K562 (cell line): ENCODE measurements around the gene ADORA2A.

ENCODE experiments used
- CEBPZ ChIP-seq: fragments of 150-350 bp; IDR thresholded peaks from 2 replicates; pipeline ENCODE4 v1.6.1; 2014; ENCODE audit warnings: low read depth, mild to moderate bottlenecking, low read length, borderline replicate concordance
- ESRRA ChIP-seq: fragments of 450-650 bp; IDR thresholded peaks from 2 replicates; pipeline ENCODE4 v1.6.1; 2014; ENCODE audit warnings: low read depth, mild to moderate bottlenecking, moderate library complexity, borderline replicate concordance
- GTF2F1 ChIP-seq: IDR thresholded peaks from 2 replicates; pipeline ENCODE4 v1.6.1; 2011; ENCODE audit warnings: low read depth, low read length, improper control_type of control experiment
- HDAC2 ChIP-seq: fragments of 450-650 bp; IDR thresholded peaks from 2 replicates; pipeline ENCODE4 v1.6.1; 2016; ENCODE audit warnings: mild to moderate bottlenecking
- MYBL2 ChIP-seq, 2 experiments: fragments of 450-650 bp in 1 of 2; sonication (generic) in 1 of 2; formaldehyde crosslinking in 1 of 2; IDR thresholded peaks; 2 replicates each; pipeline versions ENCODE4 v1.6.1 to v1.8.1; 2017 to 2022; ENCODE audit warnings: borderline replicate concordance in 1 of 2, inconsistent platforms in 1 of 2, low read depth in 1 of 2, mild to moderate bottlenecking in 1 of 2, missing genetic modification reagents in 1 of 2, moderate library complexity in 1 of 2
- RBBP5 ChIP-seq: fragments of 200-600 bp; sonication (generic); IDR thresholded peaks from 2 replicates; pipeline ENCODE4 v1.6.1; 2012; ENCODE audit warnings: borderline replicate concordance, mild to moderate bottlenecking, low read length, control low read depth, inconsistent platforms; ENCODE audit not compliant: insufficient read depth, poor library complexity, severe bottlenecking
- SAP30 ChIP-seq: fragments of 200-600 bp; sonication (generic); IDR thresholded peaks from 2 replicates; pipeline ENCODE4 v1.6.1; 2012; ENCODE audit warnings: borderline replicate concordance, low read depth, mild to moderate bottlenecking, moderate library complexity, low read length, control low read depth, inconsistent platforms; ENCODE audit not compliant: insufficient read depth, poor library complexity, severe bottlenecking
- ZBTB7A ChIP-seq: IDR thresholded peaks from 2 replicates; pipeline ENCODE4 v1.6.1; 2011; ENCODE audit warnings: low read depth, mild to moderate bottlenecking, low read length, moderate library complexity, borderline replicate concordance; ENCODE audit not compliant: control insufficient read depth
- ZNF436 ChIP-seq: fragments of 250-450, 450-650 bp; sonication (Bioruptor Pico); formaldehyde crosslinking; IDR thresholded peaks from 2 replicates; pipeline ENCODE4 v1.7.0; 2020; ENCODE audit warnings: mild to moderate bottlenecking
- TF ChIP-seq, protein P1 (sequence below): sonication (generic); formaldehyde crosslinking; IDR thresholded peaks from 2 replicates; pipeline ENCODE4 v1.8.1; 2023; ENCODE audit warnings: missing genetic modification reagents, mild to moderate bottlenecking, borderline replicate concordance
- TF ChIP-seq, protein P2 (sequence below): fragments of 450-650 bp; IDR thresholded peaks from 2 replicates; pipeline ENCODE4 v1.6.1; 2016; ENCODE audit warnings: low read depth, mild to moderate bottlenecking, moderate library complexity

GRCh38 chr22:24414984-24415945, 12.1 kb upstream of the ADORA2A start:
- TF ChIP-seq ESRRA (no peak), CEBPZ (no peak), RBBP5 (no peak), HDAC2 (no peak), GTF2F1 (no peak), ZBTB7A (no peak), MYBL2 (IDR thresholded peaks at IDR 0.05; ENCODE audit: low read depth) (no peak), MYBL2 (CRISPR knock-in tag; IDR thresholded peaks at IDR 0.05; ENCODE audit: borderline replicate concordance) (no peak), ZNF436 (CRISPR knock-in tag) (no peak), SAP30 (no peak)
- TF ChIP-seq, protein P1, sequence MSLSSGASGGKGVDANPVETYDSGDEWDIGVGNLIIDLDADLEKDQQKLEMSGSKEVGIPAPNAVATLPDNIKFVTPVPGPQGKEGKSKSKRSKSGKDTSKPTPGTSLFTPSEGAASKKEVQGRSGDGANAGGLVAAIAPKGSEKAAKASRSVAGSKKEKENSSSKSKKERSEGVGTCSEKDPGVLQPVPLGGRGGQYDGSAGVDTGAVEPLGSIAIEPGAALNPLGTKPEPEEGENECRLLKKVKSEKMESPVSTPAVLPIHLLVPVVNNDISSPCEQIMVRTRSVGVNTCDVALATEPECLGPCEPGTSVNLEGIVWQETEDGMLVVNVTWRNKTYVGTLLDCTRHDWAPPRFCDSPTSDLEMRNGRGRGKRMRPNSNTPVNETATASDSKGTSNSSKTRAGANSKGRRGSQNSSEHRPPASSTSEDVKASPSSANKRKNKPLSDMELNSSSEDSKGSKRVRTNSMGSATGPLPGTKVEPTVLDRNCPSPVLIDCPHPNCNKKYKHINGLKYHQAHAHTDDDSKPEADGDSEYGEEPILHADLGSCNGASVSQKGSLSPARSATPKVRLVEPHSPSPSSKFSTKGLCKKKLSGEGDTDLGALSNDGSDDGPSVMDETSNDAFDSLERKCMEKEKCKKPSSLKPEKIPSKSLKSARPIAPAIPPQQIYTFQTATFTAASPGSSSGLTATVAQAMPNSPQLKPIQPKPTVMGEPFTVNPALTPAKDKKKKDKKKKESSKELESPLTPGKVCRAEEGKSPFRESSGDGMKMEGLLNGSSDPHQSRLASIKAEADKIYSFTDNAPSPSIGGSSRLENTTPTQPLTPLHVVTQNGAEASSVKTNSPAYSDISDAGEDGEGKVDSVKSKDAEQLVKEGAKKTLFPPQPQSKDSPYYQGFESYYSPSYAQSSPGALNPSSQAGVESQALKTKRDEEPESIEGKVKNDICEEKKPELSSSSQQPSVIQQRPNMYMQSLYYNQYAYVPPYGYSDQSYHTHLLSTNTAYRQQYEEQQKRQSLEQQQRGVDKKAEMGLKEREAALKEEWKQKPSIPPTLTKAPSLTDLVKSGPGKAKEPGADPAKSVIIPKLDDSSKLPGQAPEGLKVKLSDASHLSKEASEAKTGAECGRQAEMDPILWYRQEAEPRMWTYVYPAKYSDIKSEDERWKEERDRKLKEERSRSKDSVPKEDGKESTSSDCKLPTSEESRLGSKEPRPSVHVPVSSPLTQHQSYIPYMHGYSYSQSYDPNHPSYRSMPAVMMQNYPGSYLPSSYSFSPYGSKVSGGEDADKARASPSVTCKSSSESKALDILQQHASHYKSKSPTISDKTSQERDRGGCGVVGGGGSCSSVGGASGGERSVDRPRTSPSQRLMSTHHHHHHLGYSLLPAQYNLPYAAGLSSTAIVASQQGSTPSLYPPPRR, result no peak
- TF ChIP-seq, protein P2, sequence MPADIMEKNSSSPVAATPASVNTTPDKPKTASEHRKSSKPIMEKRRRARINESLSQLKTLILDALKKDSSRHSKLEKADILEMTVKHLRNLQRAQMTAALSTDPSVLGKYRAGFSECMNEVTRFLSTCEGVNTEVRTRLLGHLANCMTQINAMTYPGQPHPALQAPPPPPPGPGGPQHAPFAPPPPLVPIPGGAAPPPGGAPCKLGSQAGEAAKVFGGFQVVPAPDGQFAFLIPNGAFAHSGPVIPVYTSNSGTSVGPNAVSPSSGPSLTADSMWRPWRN, result no peak
